Measurements from ENCODE around the gene MAPT. TPM values are rescaled to one million over a fixed set of nuclear protein-coding genes. Genes with fewer than 3 reads are reported as not detected.

The MAPT gene
- polyA plus RNA-seq, 1 experiment: 0.27 TPM

DNA sequence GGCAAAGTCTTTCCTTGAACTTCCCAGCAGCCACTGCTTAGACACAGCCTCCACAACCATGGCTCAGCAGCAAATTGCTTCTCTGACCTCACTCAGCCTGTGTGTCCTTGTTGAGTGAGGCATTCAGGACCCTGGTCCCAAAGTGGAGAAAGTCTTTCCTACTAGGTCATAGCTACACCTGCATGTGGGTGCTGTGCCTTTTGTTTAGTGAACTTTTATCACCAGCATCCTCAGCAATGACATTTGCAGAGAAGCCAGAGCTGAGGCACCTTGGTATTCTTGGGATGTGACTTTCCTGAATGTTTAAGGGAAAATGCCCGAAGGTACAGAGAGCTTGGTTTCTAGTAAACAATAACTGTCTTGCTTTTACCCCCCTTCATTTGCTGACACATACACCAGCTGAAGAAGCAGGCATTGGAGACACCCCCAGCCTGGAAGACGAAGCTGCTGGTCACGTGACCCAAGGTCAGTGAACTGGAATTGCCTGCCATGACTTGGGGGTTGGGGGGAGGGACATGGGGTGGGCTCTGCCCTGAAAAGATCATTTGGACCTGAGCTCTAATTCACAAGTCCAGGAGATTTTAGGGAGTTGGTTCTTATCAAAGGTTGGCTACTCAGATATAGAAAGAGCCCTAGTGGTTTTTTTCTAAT lies 83.7 kb downstream of the MAPT start:
- no peak overlapping the region for H3K4me3 ChIP-seq (ENCODE audit: low read depth, low read length)
- H3K27ac ChIP-seq (ENCODE audit: low read depth, low read length): no peak overlapping the region
- peaks cover 19% of the 10 kb centered on the region for H3K27me3 ChIP-seq (ENCODE audit: control insufficient read depth, insufficient read depth, low read length)
- no peaks in the 10 kb centered on the region for H3K9me3 ChIP-seq (ENCODE audit: control insufficient read depth, insufficient read depth, low read length)
- TF ChIP-seq, protein P1, sequence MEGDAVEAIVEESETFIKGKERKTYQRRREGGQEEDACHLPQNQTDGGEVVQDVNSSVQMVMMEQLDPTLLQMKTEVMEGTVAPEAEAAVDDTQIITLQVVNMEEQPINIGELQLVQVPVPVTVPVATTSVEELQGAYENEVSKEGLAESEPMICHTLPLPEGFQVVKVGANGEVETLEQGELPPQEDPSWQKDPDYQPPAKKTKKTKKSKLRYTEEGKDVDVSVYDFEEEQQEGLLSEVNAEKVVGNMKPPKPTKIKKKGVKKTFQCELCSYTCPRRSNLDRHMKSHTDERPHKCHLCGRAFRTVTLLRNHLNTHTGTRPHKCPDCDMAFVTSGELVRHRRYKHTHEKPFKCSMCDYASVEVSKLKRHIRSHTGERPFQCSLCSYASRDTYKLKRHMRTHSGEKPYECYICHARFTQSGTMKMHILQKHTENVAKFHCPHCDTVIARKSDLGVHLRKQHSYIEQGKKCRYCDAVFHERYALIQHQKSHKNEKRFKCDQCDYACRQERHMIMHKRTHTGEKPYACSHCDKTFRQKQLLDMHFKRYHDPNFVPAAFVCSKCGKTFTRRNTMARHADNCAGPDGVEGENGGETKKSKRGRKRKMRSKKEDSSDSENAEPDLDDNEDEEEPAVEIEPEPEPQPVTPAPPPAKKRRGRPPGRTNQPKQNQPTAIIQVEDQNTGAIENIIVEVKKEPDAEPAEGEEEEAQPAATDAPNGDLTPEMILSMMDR (IDR thresholded peaks at IDR 0.05; ENCODE audit: low read depth, low read length): no peak
- CTCF ChIA-PET: interaction anchor here (0.7 kb wide), 1 partner anchor 126 kb away, joined by 3 read pairs; no protein-coding TSS in a partner anchor
- POLR2A ChIA-PET: no interaction called here
- DNase-seq (ENCODE audit: low read depth, low spot score): no peak

DNA sequence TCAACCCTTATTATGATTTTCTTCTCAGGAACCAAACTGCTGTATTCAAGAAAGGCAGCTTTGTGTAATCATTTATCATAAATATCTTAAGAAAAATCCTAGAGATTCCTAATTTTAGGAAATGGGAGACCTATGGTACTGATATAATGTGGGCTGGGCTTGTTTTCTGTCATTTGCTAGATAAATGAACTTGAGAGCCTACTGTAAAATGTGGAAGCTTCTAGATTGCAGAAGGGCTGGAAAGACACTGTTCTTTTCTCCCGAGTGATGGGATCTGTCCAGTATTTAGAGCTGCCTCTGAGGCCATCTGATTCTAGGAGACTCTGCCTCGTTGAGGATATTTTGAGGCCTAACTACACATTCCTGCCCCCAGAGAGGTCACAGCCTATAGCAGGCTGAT lies 84.8 kb downstream of the MAPT start:
- no peaks in the 10 kb centered on the region for H3K9me3 ChIP-seq (ENCODE audit: control insufficient read depth, insufficient read depth, low read length)
- no peak for DNase-seq (ENCODE audit: low read depth, low spot score)
- CTCF ChIA-PET: no interaction called here
- no peak overlapping the region for H3K4me3 ChIP-seq (ENCODE audit: low read depth, low read length)
- no peak overlapping the region for H3K27ac ChIP-seq (ENCODE audit: low read depth, low read length)
- POLR2A ChIA-PET: no interaction called here
- TF ChIP-seq, protein P1 (IDR thresholded peaks at IDR 0.05; ENCODE audit: low read depth, low read length): no peak
- H3K27me3 ChIP-seq (ENCODE audit: control insufficient read depth, insufficient read depth, low read length): peaks cover 15% of the 10 kb centered on the region

DNA sequence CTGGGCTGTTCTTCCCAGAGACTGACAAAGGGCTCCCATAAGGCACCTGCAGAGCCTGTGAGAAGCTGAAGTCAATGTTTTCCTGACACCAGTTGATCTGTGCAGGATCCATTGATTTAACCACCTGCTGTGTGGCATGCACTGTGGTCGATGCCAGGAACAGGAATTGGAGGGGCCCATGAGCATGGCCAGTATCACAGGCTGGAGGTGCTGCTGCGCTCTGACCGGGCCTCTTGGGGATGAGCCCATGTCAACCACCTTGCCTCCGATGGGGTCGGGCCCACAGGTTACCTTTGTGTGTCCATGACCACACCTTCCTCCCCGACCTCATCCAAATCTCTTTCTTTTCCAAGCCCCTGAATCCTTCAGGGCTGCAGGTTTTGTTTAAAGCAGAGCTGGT lies 86.5 kb downstream of the MAPT start:
- ChIA-PET POLR2A (no interaction called here), CTCF (no interaction called here)
- peaks cover 24% of the 10 kb centered on the region for H3K27me3 ChIP-seq (ENCODE audit: control insufficient read depth, insufficient read depth, low read length)
- no peak overlapping the region for H3K4me3 ChIP-seq (ENCODE audit: low read depth, low read length)
- no peak overlapping the region for H3K27ac ChIP-seq (ENCODE audit: low read depth, low read length)
- TF ChIP-seq, protein P1 (IDR thresholded peaks at IDR 0.05; ENCODE audit: low read depth, low read length): no peak
- no peak for DNase-seq (ENCODE audit: low read depth, low spot score)
- no peaks in the 10 kb centered on the region for H3K9me3 ChIP-seq (ENCODE audit: control insufficient read depth, insufficient read depth, low read length)

DNA sequence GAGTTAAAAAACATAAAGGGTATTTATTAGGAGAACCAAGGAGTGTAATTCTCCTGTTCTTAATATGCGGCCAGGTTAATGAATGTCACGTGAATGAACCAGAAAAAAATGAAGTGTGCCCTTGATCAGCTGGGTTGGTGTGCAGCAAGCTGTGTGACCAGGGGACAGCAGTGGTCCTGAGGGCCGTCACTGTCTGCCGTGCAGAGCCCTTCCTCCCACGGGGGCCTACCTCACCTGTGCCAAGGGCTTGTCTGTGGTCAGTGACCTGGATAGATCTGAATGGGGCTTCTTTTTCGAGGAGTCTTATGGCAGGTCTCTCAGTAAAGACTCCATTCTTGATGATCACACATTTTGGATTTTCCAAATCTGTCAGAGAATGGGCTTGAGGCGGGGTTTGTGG lies 87.0 kb downstream of the MAPT start:
- TF ChIP-seq, protein P1 (IDR thresholded peaks at IDR 0.05; ENCODE audit: low read depth, low read length): no peak
- peaks cover 24% of the 10 kb centered on the region for H3K27me3 ChIP-seq (ENCODE audit: control insufficient read depth, insufficient read depth, low read length)
- CTCF ChIA-PET: no interaction called here

DNA sequence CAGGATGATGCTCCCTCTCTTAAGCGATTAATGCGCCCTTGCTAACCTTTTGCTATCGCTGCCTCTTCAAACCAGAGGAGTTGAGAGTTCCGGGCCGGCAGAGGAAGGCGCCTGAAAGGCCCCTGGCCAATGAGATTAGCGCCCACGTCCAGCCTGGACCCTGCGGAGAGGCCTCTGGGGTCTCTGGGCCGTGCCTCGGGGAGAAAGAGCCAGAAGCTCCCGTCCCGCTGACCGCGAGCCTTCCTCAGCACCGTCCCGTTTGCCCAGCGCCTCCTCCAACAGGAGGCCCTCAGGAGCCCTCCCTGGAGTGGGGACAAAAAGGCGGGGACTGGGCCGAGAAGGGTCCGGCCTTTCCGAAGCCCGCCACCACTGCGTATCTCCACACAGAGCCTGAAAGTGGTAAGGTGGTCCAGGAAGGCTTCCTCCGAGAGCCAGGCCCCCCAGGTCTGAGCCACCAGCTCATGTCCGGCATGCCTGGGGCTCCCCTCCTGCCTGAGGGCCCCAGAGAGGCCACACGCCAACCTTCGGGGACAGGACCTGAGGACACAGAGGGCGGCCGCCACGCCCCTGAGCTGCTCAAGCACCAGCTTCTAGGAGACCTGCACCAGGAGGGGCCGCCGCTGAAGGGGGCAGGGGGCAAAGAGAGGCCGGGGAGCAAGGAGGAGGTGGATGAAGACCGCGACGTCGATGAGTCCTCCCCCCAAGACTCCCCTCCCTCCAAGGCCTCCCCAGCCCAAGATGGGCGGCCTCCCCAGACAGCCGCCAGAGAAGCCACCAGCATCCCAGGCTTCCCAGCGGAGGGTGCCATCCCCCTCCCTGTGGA lies 88.6 kb downstream of the MAPT start:
- CTCF ChIA-PET: no interaction called here
- DNase-seq (ENCODE audit: low read depth, low spot score): no peak
- Histone ChIP-seq H3K9me3 (ENCODE audit: control insufficient read depth, insufficient read depth, low read length) (no peaks in the 10 kb centered on the region), H3K27me3 (ENCODE audit: control insufficient read depth, insufficient read depth, low read length) (peaks cover 21% of the 10 kb centered on the region), H3K27ac (ENCODE audit: low read depth, low read length) (no peak overlapping the region), H3K4me3 (ENCODE audit: low read depth, low read length) (no peak overlapping the region)
- POLR2A ChIA-PET: no interaction called here
- TF ChIP-seq, protein P1 (IDR thresholded peaks at IDR 0.05; ENCODE audit: low read depth, low read length): no peak

More for the DNA sequence above, 87.0 kb downstream of the MAPT start:
- Histone ChIP-seq H3K9me3 (ENCODE audit: control insufficient read depth, insufficient read depth, low read length) (no peaks in the 10 kb centered on the region), H3K4me3 (ENCODE audit: low read depth, low read length) (no peak overlapping the region), H3K27ac (ENCODE audit: low read depth, low read length) (no peak overlapping the region)
- no peak for DNase-seq (ENCODE audit: low read depth, low spot score)
- POLR2A ChIA-PET: no interaction called here
